Kidney (tissue), 14 donors: ENCODE data around the gene ENOSF1. TPM values are rescaled to one million over a fixed set of nuclear protein-coding genes. Genes with fewer than 3 reads are reported as not detected.
A peak's percentile ranks its signal among the peaks of the same experiment; 100 is the strongest.

ENCODE experiments used
- DNase-seq, 5 donors: peaks; one replicate each; pipeline ENCODE4 v3.0.0-alpha.2; 2013 to 2020
- FAIRE-seq: peaks from 2 replicates; lab custom pipeline; 2012; peaks lifted over from hg19 to GRCh38; lab: Jason Lieb, UNC
- H3K27ac ChIP-seq, 2 donors: one replicate each; pipeline ENCODE4 v1.7.0; 2013; ENCODE audit warnings: low read depth in 2 of 2, low read length in 2 of 2, inconsistent platforms in 1 of 2
- H3K27me3 ChIP-seq: one replicate; pipeline ENCODE4 v1.7.1; 2013; ENCODE audit warnings: low read length, inconsistent platforms; ENCODE audit not compliant: control insufficient read depth, insufficient read depth
- H3K36me3 ChIP-seq, 3 donors: one replicate each; pipeline versions ENCODE4 v1.7.0 to v1.7.1; 2013; ENCODE audit warnings: low read length in 3 of 3, control low read depth in 1 of 3, inconsistent platforms in 1 of 3; ENCODE audit not compliant: insufficient read depth in 3 of 3, control insufficient read depth in 2 of 3
- H3K4me1 ChIP-seq, 3 donors: one replicate each; pipeline versions ENCODE4 v1.7.0 to v1.7.1; 2013; ENCODE audit warnings: low read length in 3 of 3, inconsistent platforms in 1 of 3, low read depth in 1 of 3; ENCODE audit not compliant: control insufficient read depth in 2 of 3, insufficient read depth in 2 of 3
- H3K4me3 ChIP-seq, 3 donors: one replicate each; pipeline versions ENCODE4 v1.7.0 to v1.8.1; 2013; ENCODE audit warnings: low read length in 3 of 3, control low read depth in 1 of 3, inconsistent platforms in 1 of 3
- H3K9ac ChIP-seq, 3 donors: one replicate each; pipeline versions ENCODE4 v1.7.0 to v1.7.1; 2013; ENCODE audit warnings: low read length in 3 of 3, control low read depth in 1 of 3, inconsistent platforms in 1 of 3
- H3K9me3 ChIP-seq, 3 donors: one replicate each; pipeline versions ENCODE4 v1.7.0 to v1.7.1; 2013; ENCODE audit warnings: low read length in 3 of 3, control low read depth in 1 of 3, inconsistent platforms in 1 of 3; ENCODE audit not compliant: control insufficient read depth in 2 of 3, insufficient read depth in 1 of 3
- CTCF ChIP-seq: IDR thresholded peaks from 3 replicates; pipeline ENCODE4 v1.5.1; 2012; ENCODE audit warnings: mild to moderate bottlenecking, moderate library complexity, borderline replicate concordance; ENCODE audit not compliant: insufficient read depth; ENCODE audit errors: extremely low read depth
- intact Hi-C: fragments of 100-400 bp; cut with DNase I; formaldehyde crosslinking; loops from one replicate; pipeline ENCODE4 v1.11.1; 2022
- polyA plus RNA-seq: library from polyadenylated mRNA; stranded (reverse); fragments of 350-450 nt; fragmentation: Illumina TruSeq; extraction: RNeasy Lipid Tissue Mini Kit (QIAGEN cat#74804); gene quantifications from one replicate; pipeline ENCODE4 v1.2.3, GENCODE V29; 2014; ENCODE audit warnings: low read depth, low replicate concordance; ENCODE audit not compliant: insufficient read depth
- total RNA-seq: library from RNA; stranded (reverse); fragmentation: NEBNext Ultra II Directional; extraction: Animal tissue kit (Norgen Biotek cat#: 25700); gene quantifications from one replicate; pipeline ENCODE4 v1.2.1, GENCODE V29; 2021
- donor health status: control.
- donor health status: control.
- donor health status: control.
- donor health status: control.
- donor health status: control.
- donor health status: DM: yes; HTN: yes; CAD: no.
- donor health status: Normal renal cell carcinoma (clear cell type).

ENOSF1 gene
- total and polyA plus RNA-seq, 2 donors from 2014 or later = 110 to 132 TPM

GRCh38 chr18:669077-669476 lies 43.4 kb downstream of the ENOSF1 start:
- H3K36me3 ChIP-seq = peaks cover 5 to 30% (median 11%) of the 10 kb centered on the region in 3 donors
- no peaks in the 10 kb centered on the region for H3K9me3 ChIP-seq
- no peaks in the 10 kb centered on the region for H3K27me3 ChIP-seq
- peak overlapping the region; percentile 37 to 59 for H3K27ac ChIP-seq
- intact Hi-C loops = no loop called here
- H3K4me1 ChIP-seq = peaks cover 0 to 4% (median 0%) of the 10 kb centered on the region in 3 donors
- FAIRE-seq (no peak), DNase-seq (no peak)
- no peak overlapping the region for H3K4me3 ChIP-seq
- no peak overlapping the region for H3K9ac ChIP-seq
- no peak for TF ChIP-seq CTCF

GRCh38 chr18:668260-668659 lies 44.2 kb downstream of the ENOSF1 start:
- TF ChIP-seq CTCF = no peak
- peak overlapping the region; percentile 37 to 59 for H3K27ac ChIP-seq
- H3K36me3 ChIP-seq = peaks cover 5 to 24% (median 11%) of the 10 kb centered on the region in 3 donors
- no peak overlapping the region for H3K9ac ChIP-seq
- FAIRE-seq = peak; percentile 21
- peaks cover 0 to 4% (median 0%) of the 10 kb centered on the region in 3 donors for H3K4me1 ChIP-seq
- peak in 2 of 5 donors; percentile 35 to 63 for DNase-seq
- intact Hi-C loops = no loop called here
- no peaks in the 10 kb centered on the region for H3K9me3 ChIP-seq
- no peaks in the 10 kb centered on the region for H3K27me3 ChIP-seq
- no peak overlapping the region for H3K4me3 ChIP-seq

- Histone ChIP-seq H3K27ac (no peak overlapping the region), H3K36me3 (peaks cover 3 to 10% (median 5%) of the 10 kb centered on the region in 3 donors), H3K9ac (no peak overlapping the region), H3K4me1 (peaks cover 0 to 4% (median 0%) of the 10 kb centered on the region in 3 donors), H3K9me3 (peaks cover 0 to 4% (median 0%) of the 10 kb centered on the region in 3 donors), H3K27me3 (no peaks in the 10 kb centered on the region), H3K4me3 (no peak overlapping the region)
- DNase-seq (no peak), FAIRE-seq (no peak)
- no peak for TF ChIP-seq CTCF
- intact Hi-C loops = no loop called here
Measured at GRCh38 chr18:666628-667027, 45.8 kb downstream of the ENOSF1 start.

GRCh38 chr18:666177-666576 lies 46.3 kb downstream of the ENOSF1 start:
- no peak for DNase-seq
- FAIRE-seq = no peak
- no peak for TF ChIP-seq CTCF
- Histone ChIP-seq H3K4me3 (no peak overlapping the region), H3K9me3 (peaks cover 0 to 4% (median 0%) of the 10 kb centered on the region in 3 donors), H3K9ac (no peak overlapping the region), H3K36me3 (peaks cover 3 to 10% (median 5%) of the 10 kb centered on the region in 3 donors), H3K4me1 (peaks cover 0 to 4% (median 0%) of the 10 kb centered on the region in 3 donors), H3K27me3 (no peaks in the 10 kb centered on the region), H3K27ac (no peak overlapping the region)
- intact Hi-C loops = no loop called here
